Measurements from ENCODE around the gene C2orf72. TPM values are rescaled to one million over a fixed set of nuclear protein-coding genes. Genes with fewer than 3 reads are reported as not detected.

C2orf72 gene
- total RNA-seq, 1 donor from 2014 or later = 0.25 TPM

DNA sequence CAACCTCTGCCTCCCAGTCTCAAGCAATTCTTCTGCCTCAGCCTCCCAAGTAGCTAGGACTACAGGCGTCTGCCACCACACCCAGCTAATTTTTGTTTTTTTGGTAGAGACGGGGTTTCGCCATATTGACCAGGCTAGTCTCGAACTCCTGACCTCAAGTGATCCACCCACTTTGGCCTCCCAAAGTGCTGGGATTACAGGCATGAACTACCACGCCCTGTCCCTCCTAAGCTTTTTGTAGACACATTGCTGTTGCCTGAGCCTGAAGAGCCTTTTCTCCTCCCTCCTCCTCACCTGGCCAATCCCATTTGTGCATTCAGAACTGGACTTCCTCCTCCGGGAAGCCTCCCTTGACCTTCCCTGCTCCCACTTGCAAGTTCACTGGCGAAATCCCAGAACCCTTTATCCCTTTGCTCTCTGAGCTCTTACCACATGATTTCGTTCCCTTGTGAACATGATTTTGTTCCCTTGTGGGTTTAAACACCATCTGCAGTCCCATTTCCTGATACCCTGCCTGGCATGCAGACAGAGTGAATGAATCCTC is 2.6 kb downstream of the C2orf72 start:
- H3K27me3 ChIP-seq = no peaks in the 10 kb centered on the region
- H3K27ac ChIP-seq = no peak overlapping the region
- H3K9me3 ChIP-seq = no peaks in the 10 kb centered on the region
- H3K4me3 ChIP-seq = no peak overlapping the region
- intact Hi-C loops (cut with DNase I) = no loop called here
- TF ChIP-seq POLR2A (IDR thresholded peaks at IDR 0.05) = no peak
- TF ChIP-seq, protein P1, sequence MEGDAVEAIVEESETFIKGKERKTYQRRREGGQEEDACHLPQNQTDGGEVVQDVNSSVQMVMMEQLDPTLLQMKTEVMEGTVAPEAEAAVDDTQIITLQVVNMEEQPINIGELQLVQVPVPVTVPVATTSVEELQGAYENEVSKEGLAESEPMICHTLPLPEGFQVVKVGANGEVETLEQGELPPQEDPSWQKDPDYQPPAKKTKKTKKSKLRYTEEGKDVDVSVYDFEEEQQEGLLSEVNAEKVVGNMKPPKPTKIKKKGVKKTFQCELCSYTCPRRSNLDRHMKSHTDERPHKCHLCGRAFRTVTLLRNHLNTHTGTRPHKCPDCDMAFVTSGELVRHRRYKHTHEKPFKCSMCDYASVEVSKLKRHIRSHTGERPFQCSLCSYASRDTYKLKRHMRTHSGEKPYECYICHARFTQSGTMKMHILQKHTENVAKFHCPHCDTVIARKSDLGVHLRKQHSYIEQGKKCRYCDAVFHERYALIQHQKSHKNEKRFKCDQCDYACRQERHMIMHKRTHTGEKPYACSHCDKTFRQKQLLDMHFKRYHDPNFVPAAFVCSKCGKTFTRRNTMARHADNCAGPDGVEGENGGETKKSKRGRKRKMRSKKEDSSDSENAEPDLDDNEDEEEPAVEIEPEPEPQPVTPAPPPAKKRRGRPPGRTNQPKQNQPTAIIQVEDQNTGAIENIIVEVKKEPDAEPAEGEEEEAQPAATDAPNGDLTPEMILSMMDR (IDR thresholded peaks at IDR 0.05) = no peak
- TF ChIP-seq POLR2AphosphoS5 (IDR thresholded peaks at IDR 0.05; ENCODE audit: insufficient read depth in 1 of 2, low read depth in 1 of 2) = no peak
- DNase-seq (ENCODE audit: extremely low spot score in 2 of 2) = no peak
- H3K36me3 ChIP-seq = no peaks in the 10 kb centered on the region
- H3K4me1 ChIP-seq = no peaks in the 10 kb centered on the region

DNA sequence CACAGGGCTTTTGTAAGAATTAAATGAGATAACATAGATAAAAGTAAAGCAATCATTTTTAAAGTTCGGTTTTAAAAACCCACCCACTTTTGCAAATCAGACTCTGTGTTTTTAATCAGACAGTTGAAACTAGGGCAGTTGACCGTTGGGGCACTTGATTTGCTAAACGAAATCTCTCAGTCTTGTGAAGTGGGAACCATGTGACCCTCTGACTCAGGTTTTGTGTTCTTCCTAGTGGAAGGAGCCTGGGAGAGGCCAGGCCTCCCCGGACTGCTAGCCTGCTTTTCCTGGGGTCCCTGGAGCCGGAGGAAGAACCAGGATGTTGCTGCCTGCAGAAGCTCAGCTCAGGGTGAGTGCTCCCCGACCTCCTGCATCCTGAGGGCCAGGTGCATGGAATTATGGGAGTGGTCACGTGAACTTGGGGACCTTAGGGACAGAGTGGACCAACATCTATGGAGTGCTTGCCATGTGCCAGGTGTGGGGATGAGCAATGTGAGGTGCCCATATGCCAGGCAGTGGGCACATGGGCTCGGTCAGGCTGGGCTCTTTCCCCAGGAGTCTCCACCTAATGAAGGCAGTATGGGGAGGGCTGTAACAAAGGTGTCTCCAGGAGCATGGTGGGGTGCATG is 3.9 kb downstream of the C2orf72 start:
- Histone ChIP-seq H3K27me3 (no peaks in the 10 kb centered on the region), H3K27ac (no peak overlapping the region), H3K36me3 (no peaks in the 10 kb centered on the region), H3K9me3 (no peaks in the 10 kb centered on the region), H3K4me3 (no peak overlapping the region), H3K4me1 (no peaks in the 10 kb centered on the region)
- DNase-seq (ENCODE audit: extremely low spot score in 2 of 2) = no peak
- TF ChIP-seq, protein P1 (IDR thresholded peaks at IDR 0.05) = no peak
- TF ChIP-seq POLR2AphosphoS5 (IDR thresholded peaks at IDR 0.05; ENCODE audit: insufficient read depth in 1 of 2, low read depth in 1 of 2) (no peak), POLR2A (IDR thresholded peaks at IDR 0.05) (no peak)
- intact Hi-C loops (cut with DNase I) = no loop called here

DNA sequence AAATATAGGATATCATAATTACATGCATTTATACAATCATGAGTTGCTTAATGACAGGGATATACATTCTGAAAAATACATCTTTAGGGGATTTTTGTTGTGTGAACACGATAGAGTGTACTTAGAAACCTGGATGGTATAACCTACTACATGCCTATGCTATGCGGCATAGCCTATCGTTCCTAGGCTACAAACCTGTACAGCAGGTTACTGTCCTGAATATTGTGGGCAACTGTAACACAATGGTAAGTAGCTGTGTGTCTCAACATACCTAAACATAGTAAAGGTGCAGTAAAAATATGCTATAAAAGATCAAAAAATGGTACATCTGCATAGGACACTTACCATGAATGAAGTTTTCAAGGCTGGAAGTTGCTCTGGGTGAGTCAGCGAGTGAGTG is 6.5 kb downstream of the C2orf72 start:
- TF ChIP-seq, protein P1 (IDR thresholded peaks at IDR 0.05) = no peak
- Histone ChIP-seq H3K27ac (no peak overlapping the region), H3K4me3 (no peak overlapping the region), H3K9me3 (no peaks in the 10 kb centered on the region), H3K4me1 (no peaks in the 10 kb centered on the region), H3K36me3 (no peaks in the 10 kb centered on the region), H3K27me3 (no peaks in the 10 kb centered on the region)
- intact Hi-C loops (cut with DNase I) = no loop called here
- DNase-seq (ENCODE audit: extremely low spot score in 2 of 2) = no peak

DNA sequence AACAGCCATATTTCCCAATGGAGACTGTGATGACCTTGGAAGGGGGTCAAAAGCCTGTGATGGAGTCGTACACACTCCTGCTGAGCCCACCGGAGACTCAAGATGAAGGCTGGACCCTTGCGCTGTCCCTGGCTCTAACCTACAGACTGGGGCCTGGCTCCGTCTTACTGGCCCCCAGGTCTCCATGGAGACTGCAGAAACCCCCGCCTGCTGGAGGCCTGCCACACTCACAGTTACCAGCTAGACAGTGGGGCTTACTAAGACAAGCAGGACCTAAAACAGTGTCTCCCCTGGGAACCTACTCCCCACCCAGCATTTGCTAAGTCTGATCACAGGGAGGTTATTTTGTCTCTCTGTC is 9.6 kb downstream of the C2orf72 start:
- intact Hi-C loops (cut with DNase I) = no loop called here
- Histone ChIP-seq H3K36me3 (no peaks in the 10 kb centered on the region), H3K9me3 (no peaks in the 10 kb centered on the region), H3K4me3 (no peak overlapping the region), H3K27me3 (no peaks in the 10 kb centered on the region), H3K4me1 (peaks cover under 1% of the 10 kb centered on the region), H3K27ac (no peak overlapping the region)
- TF ChIP-seq, protein P1 (IDR thresholded peaks at IDR 0.05) = no peak
- TF ChIP-seq POLR2A (IDR thresholded peaks at IDR 0.05) (no peak), POLR2AphosphoS5 (IDR thresholded peaks at IDR 0.05; ENCODE audit: insufficient read depth in 1 of 2, low read depth in 1 of 2) (no peak)
- no peak for DNase-seq (ENCODE audit: extremely low spot score in 2 of 2)

DNA sequence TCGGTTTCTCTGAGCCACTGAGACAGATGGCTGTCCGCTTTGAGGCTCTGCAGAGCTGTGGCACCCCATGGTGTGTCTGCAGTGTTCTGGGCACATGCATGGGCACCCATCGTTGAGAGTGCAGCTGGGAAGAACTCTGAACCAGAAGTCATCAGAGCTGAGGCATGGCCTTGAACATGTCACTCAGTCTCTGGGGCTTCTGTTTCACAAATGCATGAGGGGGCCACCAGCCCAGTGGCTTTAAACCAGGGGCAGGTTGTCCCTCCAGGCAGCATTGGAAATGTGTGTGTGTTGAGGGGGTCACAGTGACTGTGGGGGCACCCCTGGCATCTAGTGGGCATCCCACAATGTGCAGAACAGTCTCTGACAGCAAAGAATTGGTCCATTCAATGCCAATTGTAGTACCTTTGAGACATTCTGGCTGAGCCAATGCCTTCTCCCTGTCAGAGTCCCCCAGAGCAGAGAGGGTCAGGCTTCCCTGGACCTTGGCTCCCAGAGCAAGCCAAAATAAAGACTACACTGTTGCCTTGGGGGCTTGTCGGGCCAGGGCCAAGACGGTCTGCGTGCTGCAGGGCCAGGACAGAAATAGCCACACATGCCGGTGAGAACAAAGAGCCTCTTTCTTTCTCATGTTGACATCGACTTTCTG is 10.1 kb downstream of the C2orf72 start:
- intact Hi-C loops (cut with DNase I) = no loop called here
- H3K4me1 ChIP-seq = peaks cover 6% of the 10 kb centered on the region

More for the DNA sequence above, 10.1 kb downstream of the C2orf72 start:
- TF ChIP-seq, protein P1 (IDR thresholded peaks at IDR 0.05) = no peak
- TF ChIP-seq POLR2AphosphoS5 (IDR thresholded peaks at IDR 0.05; ENCODE audit: insufficient read depth in 1 of 2, low read depth in 1 of 2) = no peak
- no peak for TF ChIP-seq POLR2A (IDR thresholded peaks at IDR 0.05)
- no peaks in the 10 kb centered on the region for H3K9me3 ChIP-seq
- no peaks in the 10 kb centered on the region for H3K36me3 ChIP-seq
- no peaks in the 10 kb centered on the region for H3K27me3 ChIP-seq
- H3K4me3 ChIP-seq = no peak overlapping the region
- no peak overlapping the region for H3K27ac ChIP-seq
- DNase-seq (ENCODE audit: extremely low spot score in 2 of 2) = no peak

All from vagina (tissue), 2 donors.